Measurements from ENCODE around the gene TUBE1.
"Not testable (repeated sequence)": the region's sequence is repeated elsewhere in the genome, so short reads cannot be mapped to it uniquely, and the experiment has no call there.

The TUBE1 gene

DNA sequence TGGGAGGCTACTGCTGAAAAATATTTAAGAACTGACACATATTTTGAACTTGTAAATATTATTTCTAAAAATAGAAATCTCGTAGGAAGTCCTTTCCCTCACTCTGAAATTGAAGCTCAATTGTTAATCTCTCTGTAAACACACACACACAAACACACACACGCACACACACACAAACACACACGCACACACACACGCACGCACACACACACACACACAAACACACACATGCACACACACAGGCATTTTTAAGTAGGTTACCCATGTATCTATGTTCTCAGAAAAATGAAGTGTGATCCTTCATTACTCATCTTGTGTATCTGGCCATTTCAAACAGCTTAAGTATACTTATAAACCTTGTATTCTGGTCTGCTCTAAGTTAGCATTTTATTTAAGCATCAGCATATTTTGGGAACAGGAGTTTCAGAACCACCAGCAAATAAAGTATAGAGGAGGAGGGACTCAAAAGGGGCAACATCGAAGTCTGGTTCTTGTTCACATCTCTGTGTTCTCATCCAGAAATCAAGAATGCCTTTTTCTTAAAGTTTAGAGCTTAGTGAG is 21.8 kb downstream of the TUBE1 start:
- no peak for DNase-seq (ENCODE audit: low spot score)

DNA sequence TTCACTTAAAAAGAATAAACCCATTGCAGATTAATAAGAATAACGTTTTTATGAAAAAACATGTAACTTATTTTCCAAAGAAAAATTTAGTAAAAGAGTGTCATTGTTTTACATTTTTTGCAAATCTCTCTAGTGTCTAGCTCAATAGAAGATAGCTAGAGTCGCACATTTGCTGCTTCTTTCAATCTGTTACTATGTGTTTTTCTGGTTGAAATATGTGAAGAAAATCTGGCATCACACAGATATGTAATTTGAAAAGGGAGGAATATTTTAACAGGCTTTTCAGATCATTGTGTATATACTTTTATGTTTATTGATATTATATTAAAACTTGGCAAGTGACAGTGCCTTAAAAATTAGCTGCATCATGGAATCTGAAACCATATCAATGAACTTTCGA is 24.3 kb downstream of the TUBE1 start:
- DNase-seq (ENCODE audit: low spot score), result no peak

DNA sequence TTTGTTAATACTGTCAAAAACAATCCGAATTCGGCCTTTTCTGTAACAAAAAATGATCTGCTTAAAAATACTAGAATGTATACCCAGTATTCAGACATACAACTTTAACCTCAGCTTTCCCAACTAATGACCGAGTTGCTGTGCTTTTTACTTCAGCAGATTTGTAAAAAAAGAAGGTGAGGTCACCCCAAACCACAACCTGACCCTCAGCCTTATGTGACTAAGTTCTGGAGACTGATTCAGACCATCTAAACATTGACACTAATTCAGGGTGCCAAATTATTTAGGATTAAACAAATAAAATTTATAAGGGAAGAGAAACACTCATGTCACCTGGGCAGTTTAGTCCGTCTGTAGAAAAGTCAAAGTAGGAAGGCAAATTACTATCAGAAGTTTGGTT is 25.7 kb downstream of the TUBE1 start:
- no peak for DNase-seq (ENCODE audit: low spot score)

DNA sequence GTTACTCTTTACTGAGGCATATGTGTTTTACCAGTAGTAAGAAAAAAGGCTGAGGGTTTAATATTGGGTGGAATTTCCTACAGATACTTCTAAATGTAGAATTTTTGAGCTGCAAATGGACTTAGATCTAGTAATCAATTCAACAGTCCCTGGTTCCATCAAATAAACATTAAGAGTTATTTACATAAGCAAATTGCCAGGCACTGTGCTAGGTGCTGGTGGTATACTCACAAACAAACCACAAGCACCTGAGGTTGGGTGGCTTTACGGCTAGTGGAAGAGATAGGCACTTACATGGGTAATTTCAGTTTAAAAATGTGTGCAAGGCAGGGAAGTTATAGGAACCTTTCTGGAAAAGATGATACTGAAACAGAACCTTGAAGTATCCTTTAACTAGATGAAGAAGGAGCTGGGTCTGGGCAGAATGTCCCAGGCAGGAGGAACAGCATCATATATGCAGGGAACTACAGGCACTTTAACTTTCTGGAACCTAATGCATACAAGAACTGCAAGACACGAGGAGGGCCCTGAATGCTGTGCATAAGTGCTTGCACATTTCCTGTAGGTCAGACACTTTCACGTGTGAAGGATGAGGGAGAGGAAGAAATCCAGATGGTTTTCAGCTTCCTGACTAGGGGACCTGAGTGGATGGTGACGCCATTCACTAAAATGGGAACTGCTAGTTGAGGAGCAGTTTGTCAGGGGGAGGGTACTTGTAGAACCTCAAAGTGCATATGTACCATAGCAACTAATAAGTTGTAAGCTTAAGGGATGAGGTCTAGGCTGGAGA is 28.8 kb downstream of the TUBE1 start:
- no peak for DNase-seq (ENCODE audit: low spot score)

DNA sequence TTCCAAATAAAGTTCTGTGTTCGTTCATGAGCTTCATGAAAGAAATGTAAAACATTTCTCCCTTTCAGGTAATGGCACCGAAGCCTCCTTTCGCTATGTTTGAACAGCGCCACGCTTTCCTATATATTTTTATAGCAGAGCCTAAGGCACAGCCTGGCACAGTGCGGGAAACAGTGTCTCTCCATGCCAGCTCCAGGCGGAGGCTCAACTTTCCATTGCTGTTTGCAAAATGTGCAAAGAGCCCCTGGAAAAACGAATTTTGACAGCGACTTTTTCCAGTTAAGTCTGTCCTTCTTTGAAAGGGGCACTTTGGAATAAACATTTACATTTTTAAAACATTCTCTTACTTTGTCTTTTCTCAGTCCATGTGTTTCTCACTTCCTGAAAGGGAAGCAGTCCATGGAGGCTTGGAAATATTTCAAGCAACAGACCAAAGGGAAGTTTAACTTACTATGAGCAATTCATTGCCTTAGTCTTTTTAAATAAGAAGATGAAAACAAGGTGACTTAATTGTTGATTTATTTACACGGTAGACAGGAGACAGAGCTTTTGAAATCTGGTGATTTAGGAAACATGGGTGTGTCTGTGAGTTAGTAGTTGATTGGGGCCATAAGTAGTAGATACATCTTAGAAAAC is 32.6 kb downstream of the TUBE1 start:
- DNase-seq (ENCODE audit: low spot score), result no peak

DNA sequence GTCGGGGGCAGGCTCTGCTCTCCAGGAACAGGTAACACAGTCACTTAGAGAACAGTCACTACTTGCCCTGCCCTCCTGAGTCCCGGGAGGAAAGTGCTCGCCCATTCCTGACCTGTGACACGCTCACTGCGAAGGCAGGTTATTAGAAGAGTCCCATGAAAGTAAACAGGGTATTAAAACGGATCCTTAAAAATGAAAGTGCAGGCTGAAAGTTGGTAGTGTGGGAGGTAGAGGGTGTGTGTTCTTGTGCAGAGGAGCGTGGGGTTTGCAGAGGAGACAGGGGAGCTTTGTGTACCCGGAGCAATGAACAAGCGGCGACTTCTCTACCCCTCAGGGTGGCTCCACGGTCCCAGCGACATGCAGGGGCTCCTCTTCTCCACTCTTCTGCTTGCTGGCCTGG is 33.3 kb downstream of the TUBE1 start, which contains the start of gene CCN6:
Gene CCN6 (plus strand): TSS at position 104 of the 400 bp plus-strand sequence. CDS start 254 bp downstream, at position 358.
- DNase-seq (ENCODE audit: low spot score), result no peak

DNA sequence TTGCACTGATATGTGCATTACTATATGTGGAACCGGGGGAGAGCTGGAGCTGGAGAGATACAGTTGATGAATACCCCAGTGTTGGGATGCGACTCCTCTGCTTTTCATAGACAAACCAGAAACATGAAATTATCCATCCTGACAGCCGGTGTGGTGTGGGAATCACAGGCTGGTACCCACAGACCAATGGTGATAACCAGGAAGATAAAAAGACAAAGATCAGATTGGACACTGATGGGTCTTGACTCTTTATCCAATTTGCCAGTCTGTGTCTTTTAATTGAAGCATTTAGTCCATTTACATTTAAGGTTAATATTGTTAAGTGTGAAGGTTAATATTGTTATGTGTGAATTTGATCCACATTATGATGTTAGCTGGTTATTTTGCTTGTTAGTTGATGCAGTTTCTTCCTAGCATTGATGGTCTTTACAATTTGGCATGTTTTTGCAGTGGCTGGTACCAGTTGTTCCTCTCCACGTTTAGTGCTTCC is 36.0 kb downstream of the TUBE1 start:
- DNase-seq (ENCODE audit: low spot score), result not testable (repeated sequence)

DNA sequence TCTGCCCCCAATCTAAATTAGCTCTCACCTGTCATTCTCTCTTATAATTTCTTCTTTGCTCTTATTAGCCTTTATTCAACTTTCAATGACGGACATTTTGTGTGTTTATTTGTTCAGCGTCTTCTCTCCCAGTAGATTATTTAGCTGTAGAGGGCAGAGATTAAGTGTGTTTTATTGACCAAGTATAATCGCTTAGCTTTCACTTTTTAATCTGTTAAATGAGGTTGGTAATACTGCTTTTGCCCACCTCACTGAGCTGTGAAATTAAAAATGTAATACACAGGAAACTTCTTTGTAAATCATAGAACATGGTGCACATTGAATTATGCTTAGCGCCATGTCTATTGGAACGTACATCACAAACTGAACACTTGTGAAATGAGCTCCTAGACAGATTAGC is 36.9 kb downstream of the TUBE1 start:
- no peak for DNase-seq (ENCODE audit: low spot score)

DNA sequence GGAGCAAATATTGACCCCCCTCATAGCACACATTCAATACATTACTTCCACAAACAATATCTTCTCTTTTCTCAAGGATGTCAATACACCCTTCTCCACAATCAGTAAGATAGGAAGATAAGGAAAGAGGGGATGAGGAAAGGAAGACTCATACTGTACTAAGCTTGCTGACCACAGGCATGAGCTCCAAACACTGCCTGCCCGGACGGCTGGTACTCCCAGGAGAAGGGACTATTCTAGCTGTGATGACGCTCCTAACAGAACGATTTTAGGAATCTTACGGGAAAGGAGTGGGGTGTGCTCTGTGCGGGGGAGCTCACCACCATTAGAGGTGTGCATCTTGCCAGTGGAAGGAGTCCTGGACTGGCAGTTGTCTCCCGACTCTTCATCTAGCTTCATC is 37.3 kb downstream of the TUBE1 start:
- DNase-seq (ENCODE audit: low spot score), result no peak

DNA sequence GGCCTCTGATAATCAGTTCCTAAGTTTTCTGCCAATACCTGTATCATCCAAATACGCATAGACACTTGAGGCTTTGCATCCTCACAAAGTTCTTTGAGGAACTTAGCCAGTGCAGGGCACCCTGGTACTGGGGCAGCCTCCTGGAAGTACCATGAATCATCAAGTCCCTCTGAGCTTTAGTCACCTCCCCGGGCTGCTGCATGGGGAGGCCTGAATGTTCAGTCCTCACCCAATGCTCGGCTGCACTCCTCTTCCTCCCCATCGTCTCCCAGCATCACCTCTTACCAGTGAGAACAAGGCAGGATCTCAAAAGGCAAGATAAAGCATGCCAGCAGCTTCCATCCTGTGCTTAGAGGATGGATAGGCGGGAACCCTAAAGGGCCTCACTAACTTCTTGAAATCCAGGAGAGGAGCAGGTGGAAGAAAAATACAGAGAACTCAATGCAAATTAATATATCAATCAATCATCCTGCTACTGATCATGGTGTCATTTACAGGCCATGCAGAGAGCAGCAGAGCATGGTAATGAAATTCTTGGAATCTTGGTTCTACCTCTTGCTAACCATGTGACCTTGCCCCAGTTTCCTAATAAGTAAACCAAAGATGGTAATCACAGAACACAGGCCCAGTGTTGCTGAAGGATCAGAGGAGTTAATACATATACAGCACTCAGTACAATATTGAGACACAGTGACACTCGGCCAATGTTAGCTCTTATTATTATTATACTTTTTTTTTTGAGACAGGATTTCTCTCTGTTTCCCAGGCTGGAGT is 38.1 kb downstream of the TUBE1 start:
- DNase-seq (ENCODE audit: low spot score), result no peak

DNA sequence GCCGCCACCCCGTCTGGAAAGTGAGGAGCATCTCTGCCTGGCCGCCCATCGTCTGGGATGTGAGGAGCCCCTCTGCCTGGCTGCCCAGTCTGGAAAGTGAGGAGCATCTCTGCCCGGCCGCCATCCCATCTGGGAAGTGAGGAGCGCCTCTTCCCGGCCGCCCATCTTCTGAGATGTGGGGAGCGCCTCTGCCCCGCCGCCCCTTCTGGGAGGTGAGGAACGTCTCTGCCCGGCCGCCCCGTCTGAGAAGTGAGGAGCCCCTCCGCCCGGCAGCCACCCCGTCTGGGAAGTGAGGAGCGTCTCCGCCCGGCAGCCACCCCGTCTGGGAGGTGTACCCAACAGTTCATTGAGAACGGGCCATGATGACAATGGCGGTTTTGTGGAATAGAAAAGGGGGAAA is 39.8 kb downstream of the TUBE1 start:
- DNase-seq (ENCODE audit: low spot score), result not testable (repeated sequence)

DNA sequence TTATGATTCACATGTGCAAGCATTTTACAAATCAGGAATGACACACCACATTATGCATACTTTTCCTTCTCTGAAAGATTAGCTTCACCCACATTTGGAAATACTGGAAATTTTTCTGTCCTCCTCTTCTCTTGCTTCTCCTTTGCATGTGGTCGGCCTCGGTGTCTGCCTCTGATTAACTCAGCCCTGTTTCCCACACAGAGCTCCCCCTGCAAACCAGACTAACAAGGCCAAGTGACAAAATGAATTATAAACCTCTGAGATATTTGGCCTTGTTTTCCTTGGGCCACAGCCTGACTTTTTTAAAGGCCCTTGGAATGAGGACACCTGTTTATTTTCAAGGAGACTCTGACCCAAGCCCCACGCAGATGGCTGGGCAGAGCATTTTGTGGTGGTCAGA is 42.4 kb downstream of the TUBE1 start:
- no peak for DNase-seq (ENCODE audit: low spot score)

DNA sequence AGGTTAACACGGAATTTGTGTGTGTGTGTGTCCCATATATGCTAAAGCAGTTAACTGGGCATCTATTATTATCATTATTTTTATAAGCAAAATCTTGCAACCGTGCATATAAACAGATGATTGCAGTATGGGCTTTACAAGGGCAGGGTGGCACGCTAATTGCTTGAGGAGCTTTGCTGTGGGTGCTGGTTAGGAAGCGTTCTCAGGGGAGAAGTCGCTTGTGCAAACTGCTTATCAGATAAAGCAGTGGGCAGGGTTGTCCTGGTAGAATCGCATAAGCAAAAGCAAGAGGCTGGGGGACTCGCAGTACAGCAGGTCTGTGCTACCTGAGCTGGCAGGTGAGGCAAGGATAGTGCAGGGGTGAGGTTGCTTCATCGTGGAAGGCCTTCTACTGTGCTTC is 43.1 kb downstream of the TUBE1 start:
- DNase-seq (ENCODE audit: low spot score), result no peak

DNA sequence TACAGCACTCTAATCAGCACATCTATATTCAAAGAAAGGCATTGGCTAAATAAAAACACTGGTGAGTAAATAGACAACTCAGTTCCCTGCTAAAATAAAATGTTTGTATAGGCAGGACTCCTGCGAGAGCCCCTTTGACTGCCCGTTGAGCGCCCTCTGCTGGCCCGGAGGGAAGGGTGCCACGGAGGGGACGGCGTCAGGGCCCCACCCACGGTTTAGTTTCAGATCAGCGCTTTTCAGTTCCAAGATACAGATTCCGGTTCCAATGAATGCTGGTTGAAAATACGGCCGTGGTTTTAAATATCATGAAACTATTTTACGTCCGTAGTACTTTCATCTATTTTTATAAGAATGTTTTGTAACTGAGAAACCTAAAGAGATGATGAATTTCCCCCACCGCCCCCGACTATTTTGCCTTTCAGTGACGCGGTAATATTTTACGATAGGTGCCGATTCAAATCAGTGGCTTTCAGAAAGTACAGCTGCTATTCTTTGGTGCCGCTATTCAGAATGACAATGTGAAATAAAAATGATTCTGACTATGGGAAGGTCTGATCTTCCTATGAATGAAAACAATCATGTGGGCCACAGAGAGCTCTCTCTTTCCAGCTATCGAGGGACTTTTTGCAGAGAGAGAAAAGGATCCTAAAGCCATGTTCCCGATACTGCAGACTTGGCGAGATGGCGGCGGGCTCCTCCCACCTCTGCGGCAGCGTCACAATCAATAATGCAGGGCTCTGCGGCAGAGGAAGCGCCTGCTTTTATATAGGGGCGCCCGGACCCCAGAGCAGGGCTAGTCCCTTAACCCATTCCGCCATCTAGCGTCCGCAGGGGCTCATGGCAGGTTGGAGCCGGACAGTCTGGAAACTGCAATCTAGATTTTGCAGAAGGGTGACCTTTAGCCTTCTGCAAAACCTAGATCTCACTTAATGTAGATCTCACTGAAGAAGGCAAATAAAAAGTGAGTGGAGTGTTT is 44.0 kb downstream of the TUBE1 start:
- peak; percentile 91 for DNase-seq (ENCODE audit: low spot score)

DNA sequence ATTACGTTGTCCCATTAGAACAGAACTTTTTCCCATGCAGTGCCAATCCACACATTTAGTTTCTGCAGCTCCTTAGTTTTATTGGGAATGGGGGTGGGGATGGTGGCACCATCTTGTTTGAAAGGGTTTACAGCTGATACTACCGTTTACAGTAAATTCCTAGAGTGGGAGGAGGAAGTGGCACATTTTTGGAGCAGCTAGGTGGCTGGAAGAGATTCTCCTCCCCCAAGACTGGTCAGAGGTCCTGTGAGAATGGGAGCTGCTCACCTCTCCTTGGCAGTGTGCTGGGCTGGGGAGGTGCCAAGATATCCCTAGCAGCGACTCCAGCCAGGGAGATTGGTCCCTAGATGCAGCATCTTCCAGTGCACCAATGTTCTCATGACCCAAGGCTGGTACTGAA is 45.7 kb downstream of the TUBE1 start:
- DNase-seq (ENCODE audit: low spot score), result no peak

DNA sequence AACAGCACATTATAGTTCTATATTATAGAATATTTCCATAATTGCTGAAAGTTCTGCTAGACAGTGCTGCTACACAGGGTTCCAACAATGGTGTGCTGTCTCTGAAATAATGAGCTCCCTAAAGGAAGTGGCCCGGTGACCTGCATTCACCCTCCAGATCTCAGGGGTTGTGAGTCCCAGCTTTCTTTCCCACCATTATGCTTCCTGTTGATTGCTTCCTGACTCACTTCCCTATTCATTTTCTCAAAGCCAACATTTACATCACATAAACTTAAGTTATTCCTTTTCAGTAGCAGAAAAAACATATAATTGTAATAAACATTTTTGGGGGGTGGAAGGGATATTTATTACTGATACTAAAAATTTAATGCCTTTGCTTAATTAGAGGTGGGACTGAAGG is 46.3 kb downstream of the TUBE1 start:
- DNase-seq (ENCODE audit: low spot score), result no peak

DNA sequence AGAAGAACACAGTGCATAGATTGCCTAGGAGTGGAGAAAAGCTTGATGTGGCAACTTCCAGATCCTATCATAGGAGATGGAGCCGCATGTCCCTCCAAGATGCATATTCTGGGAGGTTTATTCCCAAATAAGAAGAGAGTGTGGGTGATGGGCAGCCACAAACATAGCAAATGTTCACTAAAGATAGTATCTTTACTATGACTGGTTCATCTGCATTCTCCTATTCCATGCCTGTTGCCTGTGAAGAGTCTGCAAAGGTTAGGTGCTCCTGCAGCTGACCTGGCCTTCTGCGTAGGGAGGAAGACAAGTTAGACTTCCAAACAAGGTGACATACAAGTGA is 47.9 kb downstream of the TUBE1 start:
- DNase-seq (ENCODE audit: low spot score), result no peak

DNA sequence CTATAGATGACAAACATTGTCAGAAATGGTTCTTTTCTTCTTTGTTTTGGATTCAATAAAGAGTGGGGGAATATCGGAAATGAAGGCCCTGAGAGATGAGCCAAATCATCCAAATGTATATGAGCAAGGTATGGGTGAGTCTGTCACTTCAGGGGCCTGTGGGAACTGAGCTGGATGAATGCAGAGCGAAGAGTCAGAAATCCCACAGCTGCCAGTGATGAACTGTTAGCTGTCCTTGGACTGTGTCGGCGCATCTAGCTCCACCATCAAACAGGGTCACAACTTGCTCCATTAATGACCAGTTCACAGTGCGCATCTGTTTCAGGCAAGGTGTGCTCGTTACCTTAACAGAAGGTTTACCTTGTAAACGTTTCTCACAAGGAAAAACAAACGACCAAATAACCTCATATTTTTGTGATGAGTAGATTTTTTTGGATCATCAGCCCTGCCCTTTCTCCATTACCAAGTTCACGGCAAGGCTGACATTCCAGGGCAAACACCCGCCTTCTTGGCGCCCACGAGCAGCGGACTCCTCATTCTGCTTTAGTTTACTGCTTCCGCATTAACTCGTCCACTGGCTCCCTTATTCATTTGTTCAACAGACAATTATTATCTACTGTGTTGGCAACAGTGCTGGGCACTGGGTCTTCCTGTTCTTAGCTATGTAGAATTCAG is 48.4 kb downstream of the TUBE1 start:
- no peak for DNase-seq (ENCODE audit: low spot score)

DNA sequence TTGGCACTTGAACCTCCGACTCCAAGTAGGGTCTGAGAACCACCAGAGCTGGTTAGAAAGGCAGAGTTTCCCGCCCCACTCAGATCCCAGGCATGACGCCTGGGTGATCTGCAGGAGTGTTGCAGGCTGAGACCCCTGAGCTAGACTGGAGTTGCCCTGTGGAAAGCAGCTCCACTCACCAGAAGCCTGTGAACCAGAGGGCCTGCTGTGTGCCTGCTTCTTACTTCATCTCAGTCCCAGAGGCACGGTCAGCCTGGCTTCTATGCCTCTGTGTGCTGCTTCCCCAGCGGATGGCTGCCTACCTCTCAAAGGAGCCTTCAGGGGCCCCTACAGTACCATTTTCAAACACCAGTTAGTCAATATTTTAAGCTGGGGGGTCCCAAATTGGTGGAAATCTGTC is 49.0 kb downstream of the TUBE1 start:
- DNase-seq (ENCODE audit: low spot score), result no peak

DNA sequence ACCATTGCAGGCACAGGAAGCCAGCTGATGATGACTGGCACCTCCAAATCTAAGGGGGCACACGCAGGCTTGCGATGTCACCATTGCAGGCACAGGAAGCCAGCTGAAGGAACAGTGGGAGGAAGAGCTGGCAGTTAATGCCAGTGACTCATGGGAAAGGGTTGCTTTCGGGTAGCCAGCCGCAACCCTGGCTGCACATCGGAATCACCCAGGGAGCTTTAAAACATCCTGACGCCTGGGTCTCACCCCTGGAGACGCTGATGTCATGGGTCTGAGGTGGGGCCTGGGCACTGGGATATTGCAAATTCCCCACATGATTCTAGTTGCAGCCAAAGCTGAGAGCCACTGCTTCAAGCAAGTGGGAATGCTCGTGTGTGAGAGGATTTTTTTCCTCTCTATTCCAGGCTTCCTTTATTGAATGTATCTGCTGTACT is 49.5 kb downstream of the TUBE1 start:
- DNase-seq (ENCODE audit: low spot score), result peak; percentile 63
